ENCODE measurements around the gene ZNF182.
A peak's percentile ranks its signal among the peaks of the same experiment; 100 is the strongest.

ZNF182 gene

GRCh38 chrX:48003758-48004457 lies at the start of gene ZNF182 (continued):
- TF ChIP-seq KLF9 (tag by site-specific recombination; IDR thresholded peaks at IDR 0.05; ENCODE audit: low read depth) (peak; percentile 6; the same call in 1 of the 2 replicates), WT1 (tag by site-specific recombination; IDR thresholded peaks at IDR 0.05) (no peak; the same call in 1 of the 2 replicates), ZSCAN23 (tag by site-specific recombination; IDR thresholded peaks at IDR 0.05) (no peak), FEZF1 (tag by site-specific recombination; IDR thresholded peaks at IDR 0.05) (no peak), ZNF548 (tag by site-specific recombination; IDR thresholded peaks at IDR 0.05) (no peak), PRDM4 (tag by site-specific recombination; IDR thresholded peaks at IDR 0.05) (no peak), KLF1 (tag by site-specific recombination; IDR thresholded peaks at IDR 0.05) (no peak), ZNF518A (tag by site-specific recombination; conservative IDR thresholded peaks at IDR 0.05; ENCODE audit: low read depth) (peak; percentile 40), KLF16 (tag by site-specific recombination; IDR thresholded peaks at IDR 0.05) (0 out of 2 replicates have a peak, but pooled peaks have one; percentile 34), HOXA7 (CRISPR knock-in tag; IDR thresholded peaks at IDR 0.05; ENCODE audit: borderline replicate concordance) (no peak), TRIM28 (IDR thresholded peaks at IDR 0.05; ENCODE audit: borderline replicate concordance, low read length) (no peak), ZNF302 (tag by site-specific recombination; IDR thresholded peaks at IDR 0.05; ENCODE audit: low read depth) (no peak), ZNF785 (tag by site-specific recombination; IDR thresholded peaks at IDR 0.05) (no peak), ZNF362 (tag by site-specific recombination; IDR thresholded peaks at IDR 0.05) (no peak), ZNF391 (tag by site-specific recombination; IDR thresholded peaks at IDR 0.05; ENCODE audit: borderline replicate concordance, low read depth) (no peak), ZNF521 (tag by site-specific recombination; IDR thresholded peaks at IDR 0.05) (no peak), ZNF132 (tag by site-specific recombination; IDR thresholded peaks at IDR 0.05; ENCODE audit: borderline replicate concordance) (no peak), ZBTB17 (tag by site-specific recombination; IDR thresholded peaks at IDR 0.05) (peak; percentile 92), KLF7 (tag by site-specific recombination; IDR thresholded peaks at IDR 0.05; ENCODE audit: borderline replicate concordance) (no peak), ZBTB20 (tag by site-specific recombination; IDR thresholded peaks at IDR 0.05) (no peak), ZNF433 (tag by site-specific recombination; IDR thresholded peaks at IDR 0.05; ENCODE audit: low read depth) (no peak), SCRT1 (tag by site-specific recombination; IDR thresholded peaks at IDR 0.05; ENCODE audit: borderline replicate concordance) (no peak), ZEB2 (tag by site-specific recombination; IDR thresholded peaks at IDR 0.05) (no peak; the same call in 1 of the 2 replicates), ZFP3 (tag by site-specific recombination; IDR thresholded peaks at IDR 0.05; ENCODE audit: low read depth) (no peak), ZNF792 (tag by site-specific recombination; IDR thresholded peaks at IDR 0.05) (no peak), HOXC10 (CRISPR knock-in tag; IDR thresholded peaks at IDR 0.05) (no peak), PRDM1 (tag by site-specific recombination; IDR thresholded peaks at IDR 0.05) (peak; percentile 34; the same call in 1 of the 2 replicates), ZNF394 (tag by site-specific recombination; IDR thresholded peaks at IDR 0.05; ENCODE audit: borderline replicate concordance) (no peak), ZNF248 (tag by site-specific recombination; IDR thresholded peaks at IDR 0.05) (no peak), ZNF350 (tag by site-specific recombination; IDR thresholded peaks at IDR 0.05) (no peak), ZNF416 (tag by site-specific recombination; IDR thresholded peaks at IDR 0.05) (no peak), ZNF513 (tag by site-specific recombination; IDR thresholded peaks at IDR 0.05) (no peak)
